Endothelial cell of umbilical vein (primary cell): Measurements from ENCODE around the gene KLK14. TPM values are rescaled to one million over a fixed set of nuclear protein-coding genes. Genes with fewer than 3 reads are reported as not detected.

ENCODE experiments used
- BruUV-seq: library from RNA; stranded (reverse); fragments of 400-500 nt; replicated peaks from 2 replicates; lab custom pipeline; 2021; lab: Mats Ljungman, UMichigan
- CTCF ChIA-PET: fragments of 300-600, 350-600 bp; sonication (Branson Sonifier 250); formaldehyde crosslinking; loops from one replicate; lab custom pipeline; 2021; ENCODE audit warnings: antibody characterized with exemption, inconsistent platforms; lab: Charles Lee
- POLR2A ChIA-PET: fragments of 300-600, 350-600 bp; sonication (Branson Sonifier 250); formaldehyde crosslinking; loops from one replicate; lab custom pipeline; 2021; ENCODE audit warnings: antibody characterized with exemption, inconsistent platforms; lab: Charles Lee
- DNase-seq: peaks from one replicate; pipeline ENCODE4 v3.0.0-alpha.2; 2011; ENCODE audit warnings: low read depth, low spot score
- FAIRE-seq: peaks from 2 replicates; lab custom pipeline; 2011; peaks lifted over from hg19 to GRCh38; lab: Jason Lieb, UNC
- H2AFZ ChIP-seq: 2 replicates; pipeline ENCODE4 v1.6.0; 2012; ENCODE audit warnings: low read depth, low read length, control low read depth, inconsistent platforms
- H3K27ac ChIP-seq: 2 replicates; pipeline ENCODE4 v1.5.1; 2011; ENCODE audit warnings: low read depth, mild to moderate bottlenecking, control low read depth, low read length, moderate library complexity; ENCODE audit not compliant: insufficient read depth
- H3K27me3 ChIP-seq, 2 experiments: 2 replicates each; pipeline versions ENCODE4 v1.6.0 to v1.6.1; 2011; ENCODE audit warnings: low read length in 2 of 2, mixed read lengths in 1 of 2; ENCODE audit not compliant: control insufficient read depth in 2 of 2, insufficient read depth in 2 of 2
- H3K36me3 ChIP-seq, 2 experiments: 2 replicates in 1 of 2; 3 replicates in 1 of 2; pipeline ENCODE4 v1.5.1; 2011; ENCODE audit warnings: low read length in 2 of 2, mild to moderate bottlenecking in 1 of 2, moderate library complexity in 1 of 2; ENCODE audit not compliant: control insufficient read depth in 2 of 2, insufficient read depth in 2 of 2; ENCODE audit errors: extremely low read depth in 1 of 2
- H3K4me1 ChIP-seq: 3 replicates; pipeline ENCODE4 v1.5.1; 2011; ENCODE audit warnings: mild to moderate bottlenecking, low read length; ENCODE audit not compliant: control insufficient read depth, insufficient read depth; ENCODE audit errors: extremely low read depth
- H3K4me2 ChIP-seq: 2 replicates; pipeline ENCODE4 v1.6.1; 2011; ENCODE audit warnings: low read length, control low read depth, mixed read lengths; ENCODE audit not compliant: insufficient read depth
- H3K4me3 ChIP-seq, 3 experiments: fragments of 200-600 bp in 1 of 3; sonication (generic), shearing (Covaris generic) in 1 of 3; replicated peaks in 1 of 3; 2 replicates each; pipeline ENCODE4 v1.5.1; 2011 to 2016; ENCODE audit warnings: control low read depth in 3 of 3, low read length in 3 of 3, mild to moderate bottlenecking in 2 of 3, inconsistent platforms in 1 of 3, low read depth in 1 of 3, moderate library complexity in 1 of 3; ENCODE audit not compliant: insufficient read depth in 1 of 3
- H3K79me2 ChIP-seq: 2 replicates; pipeline ENCODE4 v1.6.0; 2012; ENCODE audit warnings: low read length, inconsistent platforms; ENCODE audit not compliant: control insufficient read depth, insufficient read depth
- H3K9ac ChIP-seq: replicated peaks from 2 replicates; pipeline ENCODE3; 2011; ENCODE audit warnings: low read length, control low read depth; ENCODE audit not compliant: insufficient read depth; ENCODE audit errors: extremely low read depth
- H3K9me1 ChIP-seq: replicated peaks from 3 replicates; pipeline ENCODE4 v1.6.0; 2011; ENCODE audit warnings: mild to moderate bottlenecking, low read length; ENCODE audit not compliant: control insufficient read depth, insufficient read depth; ENCODE audit errors: extremely low read depth
- H3K9me3 ChIP-seq: replicated peaks from 2 replicates; pipeline ENCODE4 v1.5.1; 2012; ENCODE audit warnings: low read length, inconsistent platforms; ENCODE audit not compliant: control insufficient read depth, insufficient read depth
- H4K20me1 ChIP-seq: replicated peaks from 2 replicates; pipeline ENCODE3; 2011; ENCODE audit warnings: mild to moderate bottlenecking, low read length; ENCODE audit not compliant: control insufficient read depth, insufficient read depth; ENCODE audit errors: extremely low read depth
- EZH2 ChIP-seq: IDR thresholded peaks from 2 replicates; pipeline ENCODE4 v1.6.1; 2012; ENCODE audit warnings: borderline replicate concordance, low read depth, mild to moderate bottlenecking, moderate library complexity, low read length, inconsistent platforms; ENCODE audit not compliant: severe bottlenecking
- FOS ChIP-seq: IDR thresholded peaks from 2 replicates; pipeline ENCODE4 v1.6.1; 2011; ENCODE audit warnings: mild to moderate bottlenecking, low read length, moderate library complexity, borderline replicate concordance; ENCODE audit not compliant: insufficient read depth
- GATA2 ChIP-seq: IDR thresholded peaks from 2 replicates; pipeline ENCODE4 v1.7.0; 2011; ENCODE audit warnings: low read depth, mild to moderate bottlenecking, moderate library complexity, mixed read lengths, low read length; ENCODE audit not compliant: insufficient read length, insufficient read depth
- JUN ChIP-seq: IDR thresholded peaks from 2 replicates; pipeline ENCODE4 v1.6.1; 2011; ENCODE audit warnings: borderline replicate concordance, low read depth; ENCODE audit not compliant: insufficient read length, insufficient read depth
- POLR2A ChIP-seq: IDR thresholded peaks from 2 replicates; pipeline ENCODE4 v1.6.1; 2012; ENCODE audit warnings: low read depth, mild to moderate bottlenecking, control low read depth, low read length
- POLR2AphosphoS5 ChIP-seq: IDR thresholded peaks from 2 replicates; pipeline ENCODE4 v1.6.1; 2012; ENCODE audit warnings: low read depth, mild to moderate bottlenecking, control low read depth, low read length, moderate library complexity; ENCODE audit not compliant: insufficient read depth
- dilution Hi-C: fragments of 300-500 bp; cut with MboI; formaldehyde crosslinking; loops from one replicate; pipeline ENCODE4 v1.15.0; 2019; ENCODE audit warnings: low sequenced_read_pairs; ENCODE audit not compliant: extremely low pct_ligation_motif_present
- intact Hi-C: fragments of 100-400 bp; cut with micrococcal nuclease; formaldehyde crosslinking; loops from one replicate; pipeline ENCODE4 v1.10.0; 2022
- polyA plus RNA-seq, 4 experiments: library from polyadenylated mRNA; depleted of rRNA in 3 of 4; stranded (reverse) in 3 of 4; unstranded in 1 of 4; fragments of >200 nt; gene quantifications; 2 replicates each; pipeline versions ENCODE4 v1.2.1 to v1.2.3, GENCODE V29; 2011 to 2012; ENCODE audit warnings: missing spikeins in 1 of 4
- total RNA-seq: library from RNA; stranded (reverse); gene quantifications from 2 replicates; pipeline ENCODE4 v1.2.3, GENCODE V29; 2021
- TF ChIP-seq, protein P1 (sequence below), 2 donors: IDR thresholded peaks; 1 replicate in 1 of 2; 2 replicates in 1 of 2; pipeline ENCODE4 v1.5.1; 2011; ENCODE audit warnings: low read length in 2 of 2, mild to moderate bottlenecking in 2 of 2, moderate library complexity in 2 of 2, control low read depth in 1 of 2, inconsistent platforms in 1 of 2, low read depth in 1 of 2; ENCODE audit not compliant: insufficient read depth in 1 of 2; ENCODE audit errors: extremely low read depth in 1 of 2

KLK14 gene
- total and polyA plus RNA-seq, 2 donors (not counting 3 experiments of a cell fraction or from before 2014, with no cell fraction given), result 0.12 TPM; not detected in 1

DNA sequence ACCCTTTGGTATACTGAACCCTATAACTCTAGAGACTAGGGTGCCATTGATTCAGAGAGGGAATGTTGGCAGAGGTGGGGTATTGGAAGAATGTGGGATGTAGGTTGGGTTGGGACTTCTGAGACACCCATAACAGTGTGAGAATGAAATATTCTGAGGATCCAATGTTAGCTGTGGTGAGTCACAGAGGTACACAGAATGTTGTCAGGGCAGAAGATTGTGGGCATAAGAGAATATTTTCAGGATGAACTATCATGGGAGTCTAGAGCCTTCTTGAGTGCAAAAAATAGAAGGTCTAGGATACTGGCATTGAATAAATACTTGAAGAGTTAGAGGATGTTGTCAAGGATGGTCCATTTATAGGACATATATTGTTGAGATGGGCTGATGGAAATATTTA lies 26.8 kb downstream of the KLK14 start:
- no peaks in the 10 kb centered on the region for H3K4me1 ChIP-seq
- H3K9me3 ChIP-seq, result no peaks in the 10 kb centered on the region
- no peak overlapping the region for H3K4me3 ChIP-seq
- H3K27ac ChIP-seq, result no peak overlapping the region
- H3K79me2 ChIP-seq, result no peaks in the 10 kb centered on the region
- no peaks in the 10 kb centered on the region for H3K9me1 ChIP-seq
- CTCF ChIA-PET, result no interaction called here
- no peak for DNase-seq
- H4K20me1 ChIP-seq, result no peaks in the 10 kb centered on the region
- FAIRE-seq, result no peak
- intact Hi-C loops, result no loop called here
- H3K4me2 ChIP-seq, result no peak overlapping the region
- H3K9ac ChIP-seq, result no peak overlapping the region
- no peak overlapping the region for H2AFZ ChIP-seq
- TF ChIP-seq JUN, result no peak
- TF ChIP-seq, protein P1, sequence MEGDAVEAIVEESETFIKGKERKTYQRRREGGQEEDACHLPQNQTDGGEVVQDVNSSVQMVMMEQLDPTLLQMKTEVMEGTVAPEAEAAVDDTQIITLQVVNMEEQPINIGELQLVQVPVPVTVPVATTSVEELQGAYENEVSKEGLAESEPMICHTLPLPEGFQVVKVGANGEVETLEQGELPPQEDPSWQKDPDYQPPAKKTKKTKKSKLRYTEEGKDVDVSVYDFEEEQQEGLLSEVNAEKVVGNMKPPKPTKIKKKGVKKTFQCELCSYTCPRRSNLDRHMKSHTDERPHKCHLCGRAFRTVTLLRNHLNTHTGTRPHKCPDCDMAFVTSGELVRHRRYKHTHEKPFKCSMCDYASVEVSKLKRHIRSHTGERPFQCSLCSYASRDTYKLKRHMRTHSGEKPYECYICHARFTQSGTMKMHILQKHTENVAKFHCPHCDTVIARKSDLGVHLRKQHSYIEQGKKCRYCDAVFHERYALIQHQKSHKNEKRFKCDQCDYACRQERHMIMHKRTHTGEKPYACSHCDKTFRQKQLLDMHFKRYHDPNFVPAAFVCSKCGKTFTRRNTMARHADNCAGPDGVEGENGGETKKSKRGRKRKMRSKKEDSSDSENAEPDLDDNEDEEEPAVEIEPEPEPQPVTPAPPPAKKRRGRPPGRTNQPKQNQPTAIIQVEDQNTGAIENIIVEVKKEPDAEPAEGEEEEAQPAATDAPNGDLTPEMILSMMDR (IDR thresholded peaks at IDR 0.05; ENCODE audit: extremely low read depth in 1 of 2, insufficient read depth in 1 of 2, low read depth in 1 of 2, low read length in 2 of 2), result no peak
- no peak for TF ChIP-seq EZH2
- no peak for TF ChIP-seq FOS
- TF ChIP-seq GATA2, result no peak
- no peak for TF ChIP-seq POLR2AphosphoS5
- no peak for TF ChIP-seq POLR2A
- no TSS peak for BruUV-seq
- no peaks in the 10 kb centered on the region for H3K36me3 ChIP-seq
- POLR2A ChIA-PET, result no interaction called here
- no peaks in the 10 kb centered on the region for H3K27me3 ChIP-seq
- dilution Hi-C loops, result no loop called here
